Measurements from ENCODE around the gene CCSER2. TPM values are rescaled to one million over a fixed set of nuclear protein-coding genes. Genes with fewer than 3 reads are reported as not detected.

The CCSER2 gene
- total RNA-seq, 2 experiments from 2014 or later, result 56.9 to 57.5 TPM

GRCh38 chr10:84519235-84519634, 190.8 kb downstream of the CCSER2 start:
- no peak overlapping the region for H3K27ac Mint-ChIP-seq
- ATAC-seq, result no peak
- intact Hi-C loops (cut with micrococcal nuclease), result no loop called here
- CTCF ChIA-PET, result interaction anchor here (2.3 kb wide), 1 partner anchor 18 kb away, joined by 9 read pairs; no protein-coding TSS in a partner anchor
- POLR2A ChIA-PET, result no interaction called here
- no peaks in the 10 kb centered on the region for H3K27me3 Mint-ChIP-seq
- DNase-seq, result no peak
- H3K9me3 Mint-ChIP-seq, result no peaks in the 10 kb centered on the region
- H3K4me3 Mint-ChIP-seq, result no peak overlapping the region
- TF ChIP-seq, protein P1, sequence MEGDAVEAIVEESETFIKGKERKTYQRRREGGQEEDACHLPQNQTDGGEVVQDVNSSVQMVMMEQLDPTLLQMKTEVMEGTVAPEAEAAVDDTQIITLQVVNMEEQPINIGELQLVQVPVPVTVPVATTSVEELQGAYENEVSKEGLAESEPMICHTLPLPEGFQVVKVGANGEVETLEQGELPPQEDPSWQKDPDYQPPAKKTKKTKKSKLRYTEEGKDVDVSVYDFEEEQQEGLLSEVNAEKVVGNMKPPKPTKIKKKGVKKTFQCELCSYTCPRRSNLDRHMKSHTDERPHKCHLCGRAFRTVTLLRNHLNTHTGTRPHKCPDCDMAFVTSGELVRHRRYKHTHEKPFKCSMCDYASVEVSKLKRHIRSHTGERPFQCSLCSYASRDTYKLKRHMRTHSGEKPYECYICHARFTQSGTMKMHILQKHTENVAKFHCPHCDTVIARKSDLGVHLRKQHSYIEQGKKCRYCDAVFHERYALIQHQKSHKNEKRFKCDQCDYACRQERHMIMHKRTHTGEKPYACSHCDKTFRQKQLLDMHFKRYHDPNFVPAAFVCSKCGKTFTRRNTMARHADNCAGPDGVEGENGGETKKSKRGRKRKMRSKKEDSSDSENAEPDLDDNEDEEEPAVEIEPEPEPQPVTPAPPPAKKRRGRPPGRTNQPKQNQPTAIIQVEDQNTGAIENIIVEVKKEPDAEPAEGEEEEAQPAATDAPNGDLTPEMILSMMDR (IDR thresholded peaks at IDR 0.05), result no peak
- H3K36me3 Mint-ChIP-seq (ENCODE audit: low read depth), result peaks cover 5% of the 10 kb centered on the region
- H3K4me1 Mint-ChIP-seq (ENCODE audit: low read depth), result peaks cover 5% of the 10 kb centered on the region

DNA sequence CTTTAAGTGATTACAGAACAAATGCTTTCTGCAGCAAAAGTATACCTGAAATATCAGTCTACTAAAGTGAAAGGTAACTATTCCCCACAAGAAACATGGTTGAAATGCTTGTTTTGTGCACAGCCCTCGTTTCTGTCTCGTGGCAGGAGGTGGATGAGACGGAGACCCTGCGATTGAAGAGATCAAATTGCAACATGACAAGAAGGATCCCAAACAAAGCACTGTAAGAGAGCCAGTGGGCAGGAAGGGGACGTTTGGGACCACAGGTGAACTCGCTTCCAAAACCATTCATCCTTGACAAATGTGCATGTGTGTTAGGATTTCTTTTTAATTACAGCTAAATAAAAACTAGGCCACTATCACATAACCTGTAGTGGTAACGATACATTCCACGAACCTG, 192.6 kb downstream of the CCSER2 start:
- Mint-ChIP-seq H3K27me3 (no peaks in the 10 kb centered on the region), H3K36me3 (ENCODE audit: low read depth) (peaks cover 2% of the 10 kb centered on the region), H3K27ac (no peak overlapping the region), H3K4me1 (ENCODE audit: low read depth) (peaks cover 5% of the 10 kb centered on the region), H3K4me3 (no peak overlapping the region), H3K9me3 (peaks cover 4% of the 10 kb centered on the region)
- ATAC-seq (no peak), DNase-seq (no peak)
- intact Hi-C loops (cut with micrococcal nuclease), result no loop called here
- TF ChIP-seq, protein P1 (IDR thresholded peaks at IDR 0.05), result no peak
- ChIA-PET POLR2A (no interaction called here), CTCF (interaction anchor here (1.3 to 1.5 kb wide), 2 partner anchors 16 to 17 kb away, joined by 3 to 5 read pairs; no protein-coding TSS in a partner anchor)

DNA sequence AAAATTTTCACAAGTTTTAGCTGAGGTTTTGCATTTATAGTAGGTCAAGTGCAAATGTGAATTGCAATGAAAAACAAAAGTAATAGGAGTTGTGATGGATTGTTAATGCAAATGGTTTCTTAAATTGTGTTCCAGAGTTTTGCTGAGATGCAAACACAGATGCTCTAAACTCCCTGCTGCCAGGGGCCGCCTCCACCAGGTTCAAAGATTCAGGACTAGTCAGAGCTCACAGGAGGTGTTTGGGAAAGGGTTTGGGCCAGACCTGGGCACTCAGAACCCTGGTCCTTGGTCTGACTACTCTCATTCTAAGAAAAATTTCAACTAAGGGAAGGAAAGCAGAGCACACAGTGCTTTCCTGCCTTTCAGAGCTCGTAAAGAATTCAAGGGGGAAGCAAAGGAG, 193.1 kb downstream of the CCSER2 start:
- DNase-seq (no peak), ATAC-seq (no peak)
- Mint-ChIP-seq H3K9me3 (peaks cover 6% of the 10 kb centered on the region), H3K27ac (no peak overlapping the region), H3K4me3 (no peak overlapping the region), H3K36me3 (ENCODE audit: low read depth) (no peaks in the 10 kb centered on the region), H3K4me1 (ENCODE audit: low read depth) (peaks cover 5% of the 10 kb centered on the region), H3K27me3 (no peaks in the 10 kb centered on the region)
- intact Hi-C loops (cut with micrococcal nuclease), result no loop called here
- TF ChIP-seq, protein P1 (IDR thresholded peaks at IDR 0.05), result no peak
- CTCF ChIA-PET, result interaction anchor here (1.3 to 1.5 kb wide), 2 partner anchors 15 to 17 kb away, joined by 3 to 5 read pairs; no protein-coding TSS in a partner anchor
- POLR2A ChIA-PET, result no interaction called here

GRCh38 chr10:84522612-84523462, 194.4 kb downstream of the CCSER2 start:
- H3K9me3 Mint-ChIP-seq, result peaks cover 6% of the 10 kb centered on the region
- peaks cover 5% of the 10 kb centered on the region for H3K4me1 Mint-ChIP-seq (ENCODE audit: low read depth)
- TF ChIP-seq, protein P1 (IDR thresholded peaks at IDR 0.05), result no peak
- H3K4me3 Mint-ChIP-seq, result no peak overlapping the region
- POLR2A ChIA-PET, result interaction anchor here (0.9 kb wide), 1 partner anchor 9 kb away, joined by 3 read pairs; no protein-coding TSS in a partner anchor
- no peaks in the 10 kb centered on the region for H3K27me3 Mint-ChIP-seq
- DNase-seq (no peak), ATAC-seq (no peak)
- CTCF ChIA-PET, result interaction anchor here (1.5 kb wide), 2 partner anchors 14 to 18 kb away, joined by 4 to 5 read pairs; no protein-coding TSS in a partner anchor
- no peak overlapping the region for H3K27ac Mint-ChIP-seq
- no peaks in the 10 kb centered on the region for H3K36me3 Mint-ChIP-seq (ENCODE audit: low read depth)
- intact Hi-C loops (cut with micrococcal nuclease), result no loop called here

DNA sequence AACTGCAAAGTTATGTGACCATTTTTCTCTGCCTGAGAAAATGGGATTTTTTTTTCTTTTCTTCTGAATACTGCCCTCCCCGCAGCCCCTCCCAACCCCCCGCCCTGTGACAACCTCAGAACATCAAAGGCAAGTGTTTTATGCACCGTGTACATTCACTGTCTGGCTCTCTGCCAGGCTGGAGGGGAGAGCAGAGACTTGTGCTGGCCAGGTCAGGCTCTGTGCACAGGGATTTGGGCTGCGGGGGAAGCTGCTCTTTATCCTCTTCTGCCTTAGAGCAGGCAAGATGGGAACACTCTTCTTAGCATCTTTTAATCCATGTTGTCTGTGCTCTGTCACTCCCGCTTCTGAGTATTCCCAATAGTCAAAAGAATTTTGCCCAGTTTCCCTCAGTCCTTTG, 195.1 kb downstream of the CCSER2 start:
- ChIA-PET POLR2A (interaction anchor here (0.9 kb wide), 1 partner anchor 9 kb away, joined by 3 read pairs; no protein-coding TSS in a partner anchor), CTCF (interaction anchor here (1.5 to 2.3 kb wide), 2 partner anchors 14 to 17 kb away, joined by 4 to 6 read pairs; no protein-coding TSS in a partner anchor)
- no peak for DNase-seq
- TF ChIP-seq, protein P1 (IDR thresholded peaks at IDR 0.05), result no peak
- Mint-ChIP-seq H3K4me1 (ENCODE audit: low read depth) (peaks cover 3% of the 10 kb centered on the region), H3K9me3 (peaks cover 6% of the 10 kb centered on the region), H3K36me3 (ENCODE audit: low read depth) (no peaks in the 10 kb centered on the region), H3K27me3 (no peaks in the 10 kb centered on the region), H3K4me3 (no peak overlapping the region), H3K27ac (no peak overlapping the region)
- ATAC-seq, result no peak
- intact Hi-C loops (cut with micrococcal nuclease), result no loop called here

Data from activated CD8-positive, alpha-beta T cell treated with anti-CD3 and anti-CD28 coated beads for 36 hours (primary cell).